Measurements from ENCODE around the gene AUTS2.

AUTS2 gene

DNA sequence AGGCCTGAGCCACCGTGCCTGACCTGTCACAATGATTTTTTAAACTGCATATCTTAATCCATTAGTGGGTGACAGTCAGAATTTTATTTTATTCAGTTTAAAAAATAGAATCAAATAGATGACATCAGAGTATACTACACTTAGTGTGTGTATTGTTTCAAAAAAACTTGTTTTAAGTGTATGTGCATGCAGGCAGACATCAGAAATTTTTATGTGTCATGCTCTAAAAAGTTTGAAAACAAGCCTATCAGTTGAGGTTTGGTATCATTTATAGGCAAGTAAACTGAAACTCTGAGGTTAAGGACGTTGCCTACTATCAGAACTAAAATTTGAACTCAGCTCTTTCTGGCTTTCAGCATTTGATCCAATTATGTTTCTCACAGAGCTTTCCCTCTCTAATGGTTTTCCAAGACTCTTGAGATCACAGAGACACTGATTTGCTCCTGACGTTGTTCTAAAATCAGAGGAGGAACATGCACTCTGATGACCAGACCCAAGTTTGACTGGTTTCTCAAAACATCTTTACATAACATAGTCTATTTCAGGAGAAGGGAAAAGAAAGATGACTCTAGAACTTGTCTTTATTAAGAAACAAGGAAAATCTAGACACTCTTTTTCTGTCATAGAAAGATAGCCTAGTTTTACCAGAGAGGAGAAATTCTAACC is 188.6 kb downstream of the AUTS2 start:
- Mint-ChIP-seq H3K27ac (no peak overlapping the region), H3K9me3 (no peaks in the 10 kb centered on the region), H3K4me3 (no peak overlapping the region), H3K36me3 (ENCODE audit: low read depth) (no peaks in the 10 kb centered on the region), H3K4me1 (peaks cover 83% of the 10 kb centered on the region), H3K27me3 (ENCODE audit: low read depth, poor library complexity) (no peaks in the 10 kb centered on the region)
- no peak for DNase-seq
- TF ChIP-seq, protein P1, sequence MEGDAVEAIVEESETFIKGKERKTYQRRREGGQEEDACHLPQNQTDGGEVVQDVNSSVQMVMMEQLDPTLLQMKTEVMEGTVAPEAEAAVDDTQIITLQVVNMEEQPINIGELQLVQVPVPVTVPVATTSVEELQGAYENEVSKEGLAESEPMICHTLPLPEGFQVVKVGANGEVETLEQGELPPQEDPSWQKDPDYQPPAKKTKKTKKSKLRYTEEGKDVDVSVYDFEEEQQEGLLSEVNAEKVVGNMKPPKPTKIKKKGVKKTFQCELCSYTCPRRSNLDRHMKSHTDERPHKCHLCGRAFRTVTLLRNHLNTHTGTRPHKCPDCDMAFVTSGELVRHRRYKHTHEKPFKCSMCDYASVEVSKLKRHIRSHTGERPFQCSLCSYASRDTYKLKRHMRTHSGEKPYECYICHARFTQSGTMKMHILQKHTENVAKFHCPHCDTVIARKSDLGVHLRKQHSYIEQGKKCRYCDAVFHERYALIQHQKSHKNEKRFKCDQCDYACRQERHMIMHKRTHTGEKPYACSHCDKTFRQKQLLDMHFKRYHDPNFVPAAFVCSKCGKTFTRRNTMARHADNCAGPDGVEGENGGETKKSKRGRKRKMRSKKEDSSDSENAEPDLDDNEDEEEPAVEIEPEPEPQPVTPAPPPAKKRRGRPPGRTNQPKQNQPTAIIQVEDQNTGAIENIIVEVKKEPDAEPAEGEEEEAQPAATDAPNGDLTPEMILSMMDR (IDR thresholded peaks at IDR 0.05): no peak

DNA sequence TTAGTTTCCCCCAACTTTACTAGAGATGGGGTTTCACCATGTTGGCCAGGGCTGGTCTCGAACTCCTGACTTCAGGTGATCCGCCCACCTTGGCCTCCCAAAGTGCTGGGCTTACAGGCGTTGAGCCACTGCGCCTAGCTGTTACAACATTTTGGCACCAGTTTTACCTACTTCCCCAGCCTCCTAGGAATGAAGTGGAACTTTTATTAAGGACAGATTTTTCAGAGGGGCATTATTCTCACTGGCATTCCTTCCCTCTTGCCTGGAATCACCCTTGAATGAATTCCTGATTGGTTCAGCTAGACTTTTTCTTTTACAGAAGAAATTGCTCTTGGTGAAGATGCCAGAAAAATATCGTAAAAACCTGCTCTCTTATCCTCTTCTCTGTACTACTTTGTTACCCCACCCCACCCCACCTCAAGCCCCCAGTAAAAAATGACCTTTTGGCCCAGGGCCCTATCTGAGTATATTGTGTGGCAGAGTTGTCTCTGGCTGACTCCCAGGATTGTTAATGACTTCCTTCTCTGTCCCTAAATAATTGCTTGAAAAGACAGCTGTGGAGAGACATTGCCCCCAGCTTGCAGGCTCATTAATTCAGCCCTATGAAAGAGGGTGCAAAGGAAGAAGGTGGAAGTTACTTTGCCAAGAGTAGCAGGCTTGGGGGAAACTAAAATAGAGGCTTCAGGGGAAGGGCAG is 189.6 kb downstream of the AUTS2 start:
- H3K27ac Mint-ChIP-seq: peak overlapping the region; percentile 83
- H3K27me3 Mint-ChIP-seq (ENCODE audit: low read depth, poor library complexity): no peaks in the 10 kb centered on the region
- no peak for DNase-seq
- TF ChIP-seq, protein P1 (IDR thresholded peaks at IDR 0.05): no peak
- H3K4me3 Mint-ChIP-seq: peak overlapping the region; percentile 41
- H3K9me3 Mint-ChIP-seq: no peaks in the 10 kb centered on the region
- peaks cover 79% of the 10 kb centered on the region for H3K4me1 Mint-ChIP-seq
- no peaks in the 10 kb centered on the region for H3K36me3 Mint-ChIP-seq (ENCODE audit: low read depth)

DNA sequence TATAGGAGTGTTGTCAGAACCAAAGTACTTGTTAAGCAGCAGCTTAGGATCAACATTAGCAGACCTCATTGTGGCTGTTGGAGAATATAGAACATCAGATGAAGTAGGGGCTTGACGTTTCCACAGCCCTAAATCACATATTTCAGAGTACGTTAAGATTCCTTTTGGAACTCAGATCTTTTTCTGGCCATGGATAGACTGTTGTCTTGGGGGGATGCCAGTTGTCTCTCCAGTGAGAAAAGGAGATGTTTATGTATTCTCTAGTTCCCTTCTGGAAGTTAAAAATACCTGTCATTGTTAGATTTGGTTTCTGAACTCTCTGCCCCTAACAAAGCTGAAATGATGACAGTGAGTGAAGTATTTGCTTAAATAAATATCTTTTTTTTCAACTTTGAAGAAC is 191.3 kb downstream of the AUTS2 start:
- Mint-ChIP-seq H3K36me3 (ENCODE audit: low read depth) (no peaks in the 10 kb centered on the region), H3K27me3 (ENCODE audit: low read depth, poor library complexity) (no peaks in the 10 kb centered on the region), H3K4me1 (peaks cover 72% of the 10 kb centered on the region), H3K27ac (peak overlapping the region; percentile 69), H3K9me3 (no peaks in the 10 kb centered on the region), H3K4me3 (no peak overlapping the region)
- no peak for DNase-seq
- TF ChIP-seq, protein P1 (IDR thresholded peaks at IDR 0.05): no peak

DNA sequence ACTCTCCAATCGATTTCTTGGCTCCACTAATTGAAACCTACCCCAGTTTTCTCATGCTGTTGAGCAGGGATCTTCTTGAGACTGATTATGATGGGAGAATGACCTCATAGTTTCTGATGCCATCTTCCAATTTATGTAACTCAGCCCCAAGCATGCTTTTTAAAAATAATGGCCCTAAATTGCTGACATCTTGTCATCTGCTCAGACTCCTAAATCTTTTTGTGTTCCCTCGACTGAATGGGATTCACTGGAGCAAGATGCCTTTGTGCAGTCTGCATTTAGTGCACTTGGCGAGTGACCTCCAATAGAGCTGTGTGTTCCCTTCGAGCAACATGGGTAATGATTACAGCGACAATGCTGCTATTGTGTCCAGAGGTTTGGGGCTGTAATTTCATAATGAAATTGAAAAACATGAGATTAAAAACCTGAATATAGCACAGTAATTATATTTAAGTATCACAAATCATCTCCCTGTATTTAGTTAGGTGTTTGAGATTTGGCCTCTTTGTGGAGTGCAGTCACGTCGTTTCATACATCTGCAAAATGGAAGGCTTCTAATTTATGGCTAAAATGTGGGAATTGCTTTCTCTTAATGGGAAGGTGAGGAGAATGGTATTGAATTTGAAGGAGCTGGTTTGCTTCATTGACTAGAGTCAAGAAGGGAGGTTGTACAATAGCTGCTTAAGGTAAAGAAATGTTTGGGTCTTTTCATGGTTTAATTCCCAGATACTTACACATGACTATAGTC is 192.9 kb downstream of the AUTS2 start:
- no peak overlapping the region for H3K27ac Mint-ChIP-seq

DNA sequence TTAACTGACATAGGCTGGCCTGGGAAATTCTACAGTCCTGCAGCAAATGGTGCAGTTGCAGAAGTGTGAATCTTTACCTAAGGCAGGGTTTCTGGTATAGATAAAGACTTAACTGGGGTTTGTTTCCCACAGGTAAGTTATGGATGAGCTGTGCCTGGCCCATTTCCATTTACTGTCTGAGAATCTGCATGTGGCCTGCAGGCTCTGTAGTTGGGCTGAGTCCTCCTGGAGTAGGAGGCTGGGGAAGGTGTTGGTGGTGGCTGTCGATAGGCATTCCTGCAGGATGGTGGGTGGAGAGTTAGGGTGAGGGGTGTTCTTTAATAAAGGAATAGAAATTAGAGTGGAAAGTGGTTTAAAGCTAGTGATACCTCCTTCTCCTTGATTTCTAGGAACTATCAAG is 193.5 kb downstream of the AUTS2 start:
- DNase-seq: no peak
- Mint-ChIP-seq H3K27me3 (ENCODE audit: low read depth, poor library complexity) (no peaks in the 10 kb centered on the region), H3K36me3 (ENCODE audit: low read depth) (no peaks in the 10 kb centered on the region), H3K9me3 (no peaks in the 10 kb centered on the region), H3K4me1 (peaks cover 70% of the 10 kb centered on the region), H3K27ac (peak overlapping the region; percentile 6), H3K4me3 (no peak overlapping the region)
- TF ChIP-seq, protein P1 (IDR thresholded peaks at IDR 0.05): no peak

More for the DNA sequence above, 192.9 kb downstream of the AUTS2 start:
- Mint-ChIP-seq H3K36me3 (ENCODE audit: low read depth) (no peaks in the 10 kb centered on the region), H3K9me3 (no peaks in the 10 kb centered on the region), H3K4me1 (peaks cover 67% of the 10 kb centered on the region), H3K27me3 (ENCODE audit: low read depth, poor library complexity) (no peaks in the 10 kb centered on the region), H3K4me3 (no peak overlapping the region)
- TF ChIP-seq, protein P1 (IDR thresholded peaks at IDR 0.05): no peak
- DNase-seq: no peak
